Gastrocnemius medialis (tissue), 4 donors: Measurements from ENCODE around the gene MED6.

Experiments used
- POLR2A ChIP-seq, 2 donors: fragments of 450-650 bp; IDR thresholded peaks; one replicate each; pipeline ENCODE4 v1.6.1; 2017; ENCODE audit warnings: antibody characterized with exemption in 2 of 2, mild to moderate bottlenecking in 2 of 2, moderate library complexity in 2 of 2
- TF ChIP-seq, protein P1 (sequence below), 5 experiments: fragments of 450-650 bp in 3 of 5; fragments of 200-600 bp in 2 of 5; sonication (generic) in 2 of 5; IDR thresholded peaks in 4 of 5; conservative IDR thresholded peaks in 1 of 5; 1 replicate in 4 of 5; 2 replicates in 1 of 5; pipeline ENCODE4 v1.5.1; 2016 to 2019; ENCODE audit warnings: antibody characterized with exemption in 5 of 5, mild to moderate bottlenecking in 3 of 5, moderate library complexity in 3 of 5

DNA sequence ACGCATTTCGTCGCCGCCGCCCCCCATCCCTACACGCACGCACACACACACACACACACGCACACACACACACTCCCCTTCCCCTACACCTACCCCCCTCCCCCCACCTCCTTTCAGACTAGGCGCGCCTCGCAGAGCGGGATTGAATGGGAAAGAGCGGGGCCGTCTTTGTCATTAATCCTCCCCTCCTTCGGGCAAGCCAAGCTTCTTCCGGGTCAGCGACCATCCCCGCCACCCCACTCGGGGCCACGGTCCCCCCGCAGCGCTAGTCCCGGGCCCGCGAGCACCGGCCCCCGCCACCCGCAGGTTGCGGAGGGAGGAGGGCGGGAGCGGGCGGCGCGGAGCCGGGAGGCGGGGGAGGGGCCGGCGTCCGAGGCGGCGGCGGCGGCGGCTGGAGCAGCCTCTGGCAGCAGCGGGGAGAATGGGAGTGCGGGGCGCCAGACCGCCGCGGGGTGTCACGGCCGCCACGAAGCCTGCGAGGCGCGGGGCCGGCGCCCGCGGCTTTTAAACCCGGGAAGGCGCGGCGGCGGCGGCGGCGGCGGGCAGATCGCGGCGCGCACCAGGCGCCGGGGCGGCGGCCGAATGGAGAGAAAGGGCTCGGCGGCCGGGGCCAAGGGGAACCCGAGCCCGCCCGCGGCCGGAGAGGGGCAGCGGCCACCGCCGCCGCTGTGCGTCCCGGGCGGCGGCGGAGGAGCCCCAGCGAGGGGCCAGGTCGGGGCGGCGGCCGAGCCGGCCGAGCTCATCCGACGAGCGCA, 41.3 kb upstream of the MED6 start, which contains the start of gene TTC9:
- TF ChIP-seq, protein P1, sequence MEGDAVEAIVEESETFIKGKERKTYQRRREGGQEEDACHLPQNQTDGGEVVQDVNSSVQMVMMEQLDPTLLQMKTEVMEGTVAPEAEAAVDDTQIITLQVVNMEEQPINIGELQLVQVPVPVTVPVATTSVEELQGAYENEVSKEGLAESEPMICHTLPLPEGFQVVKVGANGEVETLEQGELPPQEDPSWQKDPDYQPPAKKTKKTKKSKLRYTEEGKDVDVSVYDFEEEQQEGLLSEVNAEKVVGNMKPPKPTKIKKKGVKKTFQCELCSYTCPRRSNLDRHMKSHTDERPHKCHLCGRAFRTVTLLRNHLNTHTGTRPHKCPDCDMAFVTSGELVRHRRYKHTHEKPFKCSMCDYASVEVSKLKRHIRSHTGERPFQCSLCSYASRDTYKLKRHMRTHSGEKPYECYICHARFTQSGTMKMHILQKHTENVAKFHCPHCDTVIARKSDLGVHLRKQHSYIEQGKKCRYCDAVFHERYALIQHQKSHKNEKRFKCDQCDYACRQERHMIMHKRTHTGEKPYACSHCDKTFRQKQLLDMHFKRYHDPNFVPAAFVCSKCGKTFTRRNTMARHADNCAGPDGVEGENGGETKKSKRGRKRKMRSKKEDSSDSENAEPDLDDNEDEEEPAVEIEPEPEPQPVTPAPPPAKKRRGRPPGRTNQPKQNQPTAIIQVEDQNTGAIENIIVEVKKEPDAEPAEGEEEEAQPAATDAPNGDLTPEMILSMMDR (IDR thresholded peaks at IDR 0.05 in 4 of 5, conservative IDR thresholded peaks at IDR 0.05 in 1 of 5): no peak
- peak in 1 of 2 donors; percentile 24 for TF ChIP-seq POLR2A (IDR thresholded peaks at IDR 0.05)
